Measurements from ENCODE around the gene VPS4A.

The VPS4A gene

GRCh38 chr16:69266334-69267063, 44.7 kb upstream of the VPS4A start (continued):
- TF ChIP-seq TSHZ2 (CRISPR knock-in tag; IDR thresholded peaks at IDR 0.05) (no peak), ZNF70 (CRISPR knock-in tag; IDR thresholded peaks at IDR 0.05) (no peak), TOX (CRISPR knock-in tag; IDR thresholded peaks at IDR 0.05; ENCODE audit: borderline replicate concordance) (no peak), ZFP3 (CRISPR knock-in tag; IDR thresholded peaks at IDR 0.05) (no peak), ARNTL (CRISPR knock-in tag; IDR thresholded peaks at IDR 0.05; ENCODE audit: borderline replicate concordance, low read depth) (no peak)

GRCh38 chr16:69267633-69268032, 43.5 kb upstream of the VPS4A start:
- no peak for TF ChIP-seq BACH2 (CRISPR knock-in tag; IDR thresholded peaks at IDR 0.05; ENCODE audit: borderline replicate concordance)
- no peak for TF ChIP-seq ESRRG (CRISPR knock-in tag; IDR thresholded peaks at IDR 0.05)
- TF ChIP-seq RARB (CRISPR knock-in tag; IDR thresholded peaks at IDR 0.05), result no peak
- TF ChIP-seq ZNF565 (CRISPR knock-in tag; conservative IDR thresholded peaks at IDR 0.05; ENCODE audit: low read depth), result no peak
- no peak for TF ChIP-seq CSDC2 (CRISPR knock-in tag; IDR thresholded peaks at IDR 0.05)
- TF ChIP-seq OSR1 (CRISPR knock-in tag; IDR thresholded peaks at IDR 0.05), result no peak
- TF ChIP-seq ISL1 (CRISPR knock-in tag; IDR thresholded peaks at IDR 0.05), result no peak
- no peak for TF ChIP-seq TCF4 (CRISPR knock-in tag; IDR thresholded peaks at IDR 0.05; ENCODE audit: borderline replicate concordance)
- no peak for TF ChIP-seq CSRNP3 (CRISPR knock-in tag; IDR thresholded peaks at IDR 0.05)
- no peak for TF ChIP-seq ZNF8 (CRISPR knock-in tag; IDR thresholded peaks at IDR 0.05)
- TF ChIP-seq ZFP3 (CRISPR knock-in tag; IDR thresholded peaks at IDR 0.05), result no peak
- no peak for TF ChIP-seq ARNTL (CRISPR knock-in tag; IDR thresholded peaks at IDR 0.05; ENCODE audit: borderline replicate concordance, low read depth)
- TF ChIP-seq ZNF70 (CRISPR knock-in tag; IDR thresholded peaks at IDR 0.05), result no peak
- TF ChIP-seq PATZ1 (CRISPR knock-in tag; IDR thresholded peaks at IDR 0.05; ENCODE audit: borderline replicate concordance), result no peak
- TF ChIP-seq TOX (CRISPR knock-in tag; IDR thresholded peaks at IDR 0.05; ENCODE audit: borderline replicate concordance), result no peak
- TF ChIP-seq TSHZ2 (CRISPR knock-in tag; IDR thresholded peaks at IDR 0.05), result no peak
- no peak for TF ChIP-seq ZFP30 (CRISPR knock-in tag; IDR thresholded peaks at IDR 0.05)
- no peak for ATAC-seq

GRCh38 chr16:69270395-69270794, 40.8 kb upstream of the VPS4A start:
- no peak for ATAC-seq
- TF ChIP-seq PPARA (CRISPR knock-in tag; IDR thresholded peaks at IDR 0.05; ENCODE audit: borderline replicate concordance) (no peak), TCF4 (CRISPR knock-in tag; IDR thresholded peaks at IDR 0.05; ENCODE audit: borderline replicate concordance) (no peak), ZFP30 (CRISPR knock-in tag; IDR thresholded peaks at IDR 0.05) (no peak), ZNF565 (CRISPR knock-in tag; conservative IDR thresholded peaks at IDR 0.05; ENCODE audit: low read depth) (no peak), POU6F1 (CRISPR knock-in tag; IDR thresholded peaks at IDR 0.05; ENCODE audit: borderline replicate concordance, low read depth) (no peak), SNAI2 (CRISPR knock-in tag; IDR thresholded peaks at IDR 0.05) (no peak), ZNF8 (CRISPR knock-in tag; IDR thresholded peaks at IDR 0.05) (no peak), CREB5 (CRISPR knock-in tag; IDR thresholded peaks at IDR 0.05; ENCODE audit: low read depth) (no peak), RARB (CRISPR knock-in tag; IDR thresholded peaks at IDR 0.05) (no peak), GLIS3 (CRISPR knock-in tag; IDR thresholded peaks at IDR 0.05) (no peak), PATZ1 (CRISPR knock-in tag; IDR thresholded peaks at IDR 0.05; ENCODE audit: borderline replicate concordance) (no peak), ZC3H10 (CRISPR knock-in tag; IDR thresholded peaks at IDR 0.05) (no peak), TOX (CRISPR knock-in tag; IDR thresholded peaks at IDR 0.05; ENCODE audit: borderline replicate concordance) (no peak), ESRRG (CRISPR knock-in tag; IDR thresholded peaks at IDR 0.05) (no peak), ZNF70 (CRISPR knock-in tag; IDR thresholded peaks at IDR 0.05) (no peak)
